GM12878 (cell line): ENCODE data around the gene RPP30. TPM values are rescaled to one million over a fixed set of nuclear protein-coding genes. Genes with fewer than 3 reads are reported as not detected.

Source experiments
- ATAC-seq: fragments of 200-7000 bp; cut with Tn5 transposase; 3 replicates; pipeline ENCODE4 v1.9.1; 2020; ENCODE audit warnings: mild to moderate bottlenecking, moderate library complexity
- BruUV-seq: library from RNA; stranded (reverse); fragments of 400-500 nt; replicated peaks from 2 replicates; lab custom pipeline; 2021; lab: Mats Ljungman, UMichigan
- CTCF ChIA-PET: fragments of 300-600 bp; sonication (Branson Sonifier 250); formaldehyde crosslinking; extraction: SDS; loops from one replicate; lab custom pipeline; 2021; ENCODE audit warnings: inconsistent platforms; lab: Yijun Ruan, JAX
- POLR2A ChIA-PET: fragments of 350-600 bp; formaldehyde crosslinking; extraction: SDS; loops from one replicate; lab custom pipeline; 2021; ENCODE audit warnings: inconsistent platforms; lab: Charles Lee
- RAD21 ChIA-PET: fragments of 300-600 bp; sonication (Branson Sonifier 250); formaldehyde crosslinking; loops from one replicate; lab custom pipeline; 2023; ENCODE audit warnings: antibody characterized with exemption; ENCODE audit not compliant: unreplicated experiment; lab: Charles Lee
- SMC1A ChIA-PET: fragments of 300-600 bp; sonication (Branson Sonifier 250); formaldehyde crosslinking; loops from one replicate; lab custom pipeline; 2023; ENCODE audit not compliant: unreplicated experiment, uncharacterized antibody; lab: Charles Lee
- DNase-seq: peaks from one replicate; pipeline ENCODE4 v3.0.0-alpha.2; 2011; ENCODE audit warnings: low read depth, low spot score
- FAIRE-seq: peaks from 3 replicates; lab custom pipeline; 2011; peaks lifted over from hg19 to GRCh38; lab: Jason Lieb, UNC
- H2AFZ ChIP-seq: 2 replicates; pipeline ENCODE4 v1.6.0; 2011; ENCODE audit warnings: low read depth, low read length, control low read depth; ENCODE audit not compliant: control insufficient read depth
- H3K27ac ChIP-seq: 2 replicates; pipeline ENCODE4 v1.5.1; 2011; ENCODE audit warnings: control low read depth; ENCODE audit not compliant: control insufficient read depth, insufficient read depth
- H3K27me3 ChIP-seq, 2 experiments: replicated peaks in 1 of 2; 2 replicates each; pipeline versions ENCODE4 v1.6.0 to v1.6.1; 2011; ENCODE audit warnings: low read length in 1 of 2; ENCODE audit not compliant: control insufficient read depth in 2 of 2, insufficient read depth in 2 of 2
- H3K36me3 ChIP-seq, 2 experiments: 2 replicates each; pipeline ENCODE4 v1.5.1; 2011; ENCODE audit warnings: low read length in 1 of 2; ENCODE audit not compliant: control insufficient read depth in 2 of 2, insufficient read depth in 2 of 2
- H3K4me1 ChIP-seq: 2 replicates; pipeline ENCODE4 v1.6.1; 2011; ENCODE audit warnings: mild to moderate bottlenecking, low read length, moderate library complexity, mixed read lengths; ENCODE audit not compliant: control insufficient read depth, insufficient read depth
- H3K4me2 ChIP-seq: 2 replicates; pipeline ENCODE4 v1.6.0; 2011; ENCODE audit warnings: control low read depth; ENCODE audit not compliant: control insufficient read depth, insufficient read depth
- H3K4me3 ChIP-seq: fragments of 200-600 bp; sonication (generic); 2 replicates; pipeline ENCODE4 v1.5.1; 2016
- H3K79me2 ChIP-seq: 2 replicates; pipeline ENCODE4 v1.6.0; 2011; ENCODE audit warnings: low read length; ENCODE audit not compliant: control insufficient read depth, insufficient read depth
- H3K9ac ChIP-seq: 2 replicates; pipeline ENCODE4 v1.8.0; 2011; ENCODE audit warnings: low read length, control low read depth, mixed read lengths; ENCODE audit not compliant: control insufficient read depth, insufficient read depth
- H3K9me3 ChIP-seq: replicated peaks from 3 replicates; pipeline ENCODE4 v1.5.1; 2011; ENCODE audit warnings: mild to moderate bottlenecking, low read length; ENCODE audit not compliant: control insufficient read depth, insufficient read depth
- H4K20me1 ChIP-seq: 2 replicates; pipeline ENCODE4 v1.6.0; 2011; ENCODE audit not compliant: control insufficient read depth, insufficient read depth
- BHLHE40 ChIP-seq, 2 experiments: fragments of 450-650 bp in 1 of 2; IDR thresholded peaks; 2 replicates each; pipeline ENCODE4 v1.6.1; 2011 to 2017; ENCODE audit warnings: low read depth in 2 of 2, borderline replicate concordance in 1 of 2, improper control_type of control experiment in 1 of 2, low read length in 1 of 2, mild to moderate bottlenecking in 1 of 2
- EGR1 ChIP-seq, 2 experiments: IDR thresholded peaks; 1 replicate in 1 of 2; 2 replicates in 1 of 2; pipeline ENCODE4 v1.6.1; 2011 to 2012; ENCODE audit warnings: low read depth in 2 of 2, low read length in 2 of 2, borderline replicate concordance in 1 of 2, mild to moderate bottlenecking in 1 of 2, moderate library complexity in 1 of 2
- JUNB ChIP-seq: IDR thresholded peaks from 2 replicates; pipeline ENCODE4 v1.6.1; 2016; ENCODE audit warnings: antibody characterized with exemption, mild to moderate bottlenecking
- KDM1A ChIP-seq: fragments of 200-600 bp; sonication (generic); IDR thresholded peaks from 2 replicates; pipeline ENCODE4 v1.6.1; 2016; ENCODE audit warnings: borderline replicate concordance
- POLR2A ChIP-seq: IDR thresholded peaks from 2 replicates; pipeline ENCODE4 v1.6.1; 2011; ENCODE audit warnings: low read depth, mild to moderate bottlenecking, low read length
- RAD51 ChIP-seq: fragments of 450-650 bp; IDR thresholded peaks from 2 replicates; pipeline ENCODE4 v1.6.1; 2016; ENCODE audit warnings: moderate library complexity, mild to moderate bottlenecking, inconsistent platforms
- SIN3A ChIP-seq: IDR thresholded peaks from 2 replicates; pipeline ENCODE4 v1.6.1; 2012; ENCODE audit warnings: low read depth, low read length, improper control_type of control experiment
- ZNF592 ChIP-seq: fragments of 450-650 bp; IDR thresholded peaks from 2 replicates; pipeline ENCODE4 v1.6.1; 2017; ENCODE audit warnings: mild to moderate bottlenecking, moderate library complexity
- ZSCAN29 ChIP-seq: fragments of 450-650 bp; IDR thresholded peaks from 2 replicates; pipeline ENCODE4 v1.6.1; 2017; ENCODE audit warnings: mild to moderate bottlenecking, moderate library complexity
- WGBS: methylation state at CpG from one replicate; pipeline ENCODE4 v1.1.6; 2016; ENCODE audit warnings: low lambda C conversion rate; ENCODE audit not compliant: insufficient replicate concordance, insufficient coverage; ENCODE audit errors: missing lambda C conversion rate; 5-methylcytosine and 5-hydroxymethylcytosine counted together
- in situ Hi-C: fragments of 300-500 bp; cut with MboI; formaldehyde crosslinking; loops from 9 replicates; pipeline ENCODE4 v1.14.3; 2018; ENCODE audit warnings: mixed read lengths
- intact Hi-C: fragments of 100-400 bp; cut with micrococcal nuclease; formaldehyde crosslinking; loops from one replicate; pipeline ENCODE4 v1.14.2; 2022; ENCODE audit not compliant: unreplicated experiment
- polyA plus RNA-seq, 11 experiments: library from polyadenylated mRNA; depleted of rRNA in 4 of 11; unstranded in 6 of 11; stranded (reverse) in 5 of 11; fragments of >200 nt; fragmentation: Nextera tagmentation in 4 of 11; fragmentation: Illumina TruSeq in 1 of 11; extraction: Ambion mirVana in 4 of 11; extraction: Trizol in 1 of 11; gene quantifications; 1 replicate in 1 of 11; 2 replicates in 10 of 11; pipeline versions ENCODE4 v1.2.1 to v1.2.3, GENCODE V29; 2011 to 2016; ENCODE audit warnings: inconsistent platforms in 2 of 11, missing spikeins in 2 of 11, low read depth in 1 of 11
- total RNA-seq, 4 experiments: library from RNA; depleted of rRNA in 3 of 4; stranded (reverse); fragments of >200 nt in 3 of 4; fragmentation: Illumina TruSeq in 1 of 4; extraction: Trizol in 1 of 4; gene quantifications; 2 replicates each; pipeline versions ENCODE4 v1.2.1 to v1.2.3, GENCODE V29; 2013 to 2021
- TF ChIP-seq, protein P1 (sequence below): fragments of 450-650 bp; IDR thresholded peaks from 2 replicates; pipeline ENCODE4 v1.6.1; 2018; ENCODE audit warnings: mild to moderate bottlenecking, low read depth, moderate library complexity; ENCODE audit not compliant: partially characterized antibody
- TF ChIP-seq, protein P2 (sequence below): fragments of 450-650 bp; IDR thresholded peaks from 2 replicates; pipeline ENCODE4 v1.6.1; 2018; ENCODE audit warnings: borderline replicate concordance, mild to moderate bottlenecking; ENCODE audit not compliant: partially characterized antibody

The RPP30 gene
- total and polyA plus RNA-seq, 10 of the 15 experiments (the other 5 are each of a cell fraction or from before 2014, with no cell fraction given) = 48.0 to 208 (median 72.6) TPM

DNA sequence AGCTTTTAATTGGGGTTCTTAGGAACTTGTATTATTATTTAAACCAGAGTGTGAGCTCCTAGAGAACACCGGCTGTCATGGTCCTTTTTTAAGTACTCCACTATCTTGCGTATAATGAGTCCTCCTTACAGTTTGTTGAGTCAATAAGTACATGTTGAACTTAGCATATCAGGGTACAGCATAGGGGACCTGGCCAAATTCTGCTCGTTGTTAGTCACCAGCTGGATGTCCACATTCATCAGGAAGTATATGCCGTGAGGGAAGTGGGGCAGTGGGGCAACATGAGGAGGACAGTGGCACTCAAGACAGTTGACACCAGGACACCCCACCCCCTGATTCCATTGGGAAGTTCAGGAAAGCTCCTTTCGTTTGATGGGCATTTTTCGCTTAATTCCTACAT is 16.6 kb downstream of the RPP30 start:
- H3K4me3 ChIP-seq = no peak overlapping the region
- CTCF ChIA-PET = interaction anchor here (0.6 to 1.5 kb wide), 3 partner anchors 8 to 362 kb away, joined by 3 to 10 read pairs (median 6); no protein-coding TSS in a partner anchor
- no TSS peak for BruUV-seq
- no peak overlapping the region for H3K4me2 ChIP-seq
- no peak for ATAC-seq
- H3K79me2 ChIP-seq = no peaks in the 10 kb centered on the region
- H3K27ac ChIP-seq = no peak overlapping the region
- intact Hi-C loops = loop anchor here (10.0 kb wide), 1 partner anchor 746 kb away; the partner anchor contains the start of gene PPP1R3C
- no peak overlapping the region for H2AFZ ChIP-seq
- H4K20me1 ChIP-seq = no peaks in the 10 kb centered on the region
- DNase-seq = no peak
- no peaks in the 10 kb centered on the region for H3K9me3 ChIP-seq
- SMC1A ChIA-PET = interaction anchor here (0.7 to 1.6 kb wide), 3 partner anchors 9 to 67 kb away, joined by 3 to 6 read pairs (median 3); no protein-coding TSS in a partner anchor
- no peaks in the 10 kb centered on the region for H3K27me3 ChIP-seq
- in situ Hi-C loops = loop anchor here (25.0 kb wide), 1 partner anchor 1024 kb away; the partner anchor contains the start of genes BTAF1 and FGFBP3
- POLR2A ChIA-PET = no interaction called here
- no peak overlapping the region for H3K9ac ChIP-seq
- RAD21 ChIA-PET = no interaction called here
- FAIRE-seq = no peak
- H3K36me3 ChIP-seq = peaks cover 11 to 42% of the 10 kb centered on the region in 2 experiments
- 97% methylated on average over 6 of the region's 6 CpGs for WGBS
- no peaks in the 10 kb centered on the region for H3K4me1 ChIP-seq
- TF ChIP-seq, protein P1, sequence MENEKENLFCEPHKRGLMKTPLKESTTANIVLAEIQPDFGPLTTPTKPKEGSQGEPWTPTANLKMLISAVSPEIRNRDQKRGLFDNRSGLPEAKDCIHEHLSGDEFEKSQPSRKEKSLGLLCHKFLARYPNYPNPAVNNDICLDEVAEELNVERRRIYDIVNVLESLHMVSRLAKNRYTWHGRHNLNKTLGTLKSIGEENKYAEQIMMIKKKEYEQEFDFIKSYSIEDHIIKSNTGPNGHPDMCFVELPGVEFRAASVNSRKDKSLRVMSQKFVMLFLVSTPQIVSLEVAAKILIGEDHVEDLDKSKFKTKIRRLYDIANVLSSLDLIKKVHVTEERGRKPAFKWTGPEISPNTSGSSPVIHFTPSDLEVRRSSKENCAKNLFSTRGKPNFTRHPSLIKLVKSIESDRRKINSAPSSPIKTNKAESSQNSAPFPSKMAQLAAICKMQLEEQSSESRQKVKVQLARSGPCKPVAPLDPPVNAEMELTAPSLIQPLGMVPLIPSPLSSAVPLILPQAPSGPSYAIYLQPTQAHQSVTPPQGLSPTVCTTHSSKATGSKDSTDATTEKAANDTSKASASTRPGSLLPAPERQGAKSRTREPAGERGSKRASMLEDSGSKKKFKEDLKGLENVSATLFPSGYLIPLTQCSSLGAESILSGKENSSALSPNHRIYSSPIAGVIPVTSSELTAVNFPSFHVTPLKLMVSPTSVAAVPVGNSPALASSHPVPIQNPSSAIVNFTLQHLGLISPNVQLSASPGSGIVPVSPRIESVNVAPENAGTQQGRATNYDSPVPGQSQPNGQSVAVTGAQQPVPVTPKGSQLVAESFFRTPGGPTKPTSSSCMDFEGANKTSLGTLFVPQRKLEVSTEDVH = no peak
- TF ChIP-seq BHLHE40 (IDR thresholded peaks at IDR 0.05; ENCODE audit: borderline replicate concordance in 1 of 2, low read depth in 2 of 2, low read length in 1 of 2) (no peak), KDM1A (no peak), RAD51 (no peak), ZSCAN29 (no peak), JUNB (no peak), EGR1 (IDR thresholded peaks at IDR 0.05; ENCODE audit: borderline replicate concordance in 1 of 2, low read depth in 2 of 2, low read length in 2 of 2) (no peak), POLR2A (no peak), ZNF592 (no peak), SIN3A (no peak)
- TF ChIP-seq, protein P2, sequence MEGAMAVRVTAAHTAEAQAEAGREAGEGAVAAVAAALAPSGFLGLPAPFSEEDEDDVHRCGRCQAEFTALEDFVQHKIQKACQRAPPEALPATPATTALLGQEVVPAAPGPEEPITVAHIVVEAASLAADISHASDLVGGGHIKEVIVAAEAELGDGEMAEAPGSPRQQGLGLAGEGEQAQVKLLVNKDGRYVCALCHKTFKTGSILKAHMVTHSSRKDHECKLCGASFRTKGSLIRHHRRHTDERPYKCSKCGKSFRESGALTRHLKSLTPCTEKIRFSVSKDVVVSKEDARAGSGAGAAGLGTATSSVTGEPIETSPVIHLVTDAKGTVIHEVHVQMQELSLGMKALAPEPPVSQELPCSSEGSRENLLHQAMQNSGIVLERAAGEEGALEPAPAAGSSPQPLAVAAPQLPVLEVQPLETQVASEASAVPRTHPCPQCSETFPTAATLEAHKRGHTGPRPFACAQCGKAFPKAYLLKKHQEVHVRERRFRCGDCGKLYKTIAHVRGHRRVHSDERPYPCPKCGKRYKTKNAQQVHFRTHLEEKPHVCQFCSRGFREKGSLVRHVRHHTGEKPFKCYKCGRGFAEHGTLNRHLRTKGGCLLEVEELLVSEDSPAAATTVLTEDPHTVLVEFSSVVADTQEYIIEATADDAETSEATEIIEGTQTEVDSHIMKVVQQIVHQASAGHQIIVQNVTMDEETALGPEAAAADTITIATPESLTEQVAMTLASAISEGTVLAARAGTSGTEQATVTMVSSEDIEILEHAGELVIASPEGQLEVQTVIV = no peak
